HG03575 (cell line): ENCODE measurements around the gene RTF1.

ENCODE experiments used
- ATAC-seq: cut with Tn5 transposase; IDR thresholded peaks from one replicate; pipeline ENCODE4 v1.9.1; 2021; ENCODE audit not compliant: unreplicated experiment, insufficient number of reproducible peaks, low FRiP score; ENCODE audit errors: extremely low read depth

RTF1 gene

DNA sequence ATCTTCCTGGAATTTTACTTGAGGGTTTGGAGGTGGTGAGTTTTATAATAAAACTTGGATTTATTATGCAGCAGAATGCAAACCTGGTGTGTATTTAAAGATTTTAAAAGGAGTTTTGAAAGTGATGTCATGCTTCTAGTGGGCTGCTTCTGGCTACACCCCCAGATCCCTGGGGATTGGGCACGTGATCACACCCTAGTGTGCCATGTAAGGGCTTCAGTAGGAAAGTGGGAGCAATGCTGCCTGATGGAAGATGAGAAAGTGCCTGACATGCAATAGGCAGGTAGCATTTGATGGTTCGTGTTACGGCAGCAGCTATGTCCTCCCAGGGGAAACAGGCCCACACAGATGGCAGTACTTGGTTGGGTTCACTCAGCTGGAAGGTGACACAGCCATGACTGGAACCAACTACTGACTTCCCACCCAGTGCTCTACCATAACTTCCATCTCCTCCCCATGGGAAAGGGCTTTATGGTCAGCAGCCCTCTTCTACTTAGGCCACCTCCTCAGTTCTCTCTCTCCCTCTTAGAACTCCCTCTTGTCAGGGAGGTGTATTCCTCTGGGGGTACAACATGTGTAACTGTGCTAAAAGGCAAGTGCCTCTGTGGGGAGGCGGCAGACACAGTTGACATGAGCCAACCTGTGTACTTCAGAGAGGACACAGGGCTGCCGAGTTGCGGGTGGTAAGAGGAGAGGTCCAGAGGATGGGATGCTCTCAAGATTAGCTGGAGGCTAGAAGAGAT, 82.4 kb downstream of the RTF1 start:
- no peak for ATAC-seq

DNA sequence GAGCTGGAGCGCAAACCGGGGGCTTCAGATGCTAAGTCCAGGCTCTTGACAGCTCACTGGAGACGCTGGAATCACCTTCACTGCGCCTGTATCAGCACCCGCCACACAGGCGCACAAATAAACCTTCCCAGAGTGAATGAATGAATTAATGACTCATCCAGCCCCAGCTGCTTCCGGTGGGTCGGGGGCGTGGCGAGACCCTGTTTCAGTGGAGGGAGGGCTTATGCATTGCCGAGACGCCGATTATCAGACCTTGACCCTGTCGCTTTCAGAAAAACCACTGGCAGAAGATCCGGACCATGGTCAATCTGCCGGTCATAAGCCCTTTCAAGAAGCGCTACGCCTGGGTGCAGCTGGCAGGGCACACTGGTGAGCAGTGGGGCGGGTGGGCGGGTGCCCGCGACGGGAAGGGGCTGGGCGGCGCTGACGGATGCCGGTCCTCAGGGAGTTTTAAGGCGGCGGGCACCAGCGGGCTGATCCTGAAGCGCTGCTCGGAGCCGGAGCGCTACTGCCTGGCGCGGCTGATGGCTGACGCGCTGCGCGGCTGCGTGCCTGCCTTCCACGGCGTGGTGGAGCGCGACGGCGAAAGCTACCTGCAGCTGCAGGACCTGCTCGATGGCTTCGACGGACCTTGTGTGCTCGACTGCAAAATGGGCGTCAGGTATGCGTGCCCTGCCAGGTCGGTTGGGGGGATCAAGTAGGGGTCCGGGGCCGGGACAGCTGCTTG, 84.5 kb downstream of the RTF1 start:
- no peak for ATAC-seq

DNA sequence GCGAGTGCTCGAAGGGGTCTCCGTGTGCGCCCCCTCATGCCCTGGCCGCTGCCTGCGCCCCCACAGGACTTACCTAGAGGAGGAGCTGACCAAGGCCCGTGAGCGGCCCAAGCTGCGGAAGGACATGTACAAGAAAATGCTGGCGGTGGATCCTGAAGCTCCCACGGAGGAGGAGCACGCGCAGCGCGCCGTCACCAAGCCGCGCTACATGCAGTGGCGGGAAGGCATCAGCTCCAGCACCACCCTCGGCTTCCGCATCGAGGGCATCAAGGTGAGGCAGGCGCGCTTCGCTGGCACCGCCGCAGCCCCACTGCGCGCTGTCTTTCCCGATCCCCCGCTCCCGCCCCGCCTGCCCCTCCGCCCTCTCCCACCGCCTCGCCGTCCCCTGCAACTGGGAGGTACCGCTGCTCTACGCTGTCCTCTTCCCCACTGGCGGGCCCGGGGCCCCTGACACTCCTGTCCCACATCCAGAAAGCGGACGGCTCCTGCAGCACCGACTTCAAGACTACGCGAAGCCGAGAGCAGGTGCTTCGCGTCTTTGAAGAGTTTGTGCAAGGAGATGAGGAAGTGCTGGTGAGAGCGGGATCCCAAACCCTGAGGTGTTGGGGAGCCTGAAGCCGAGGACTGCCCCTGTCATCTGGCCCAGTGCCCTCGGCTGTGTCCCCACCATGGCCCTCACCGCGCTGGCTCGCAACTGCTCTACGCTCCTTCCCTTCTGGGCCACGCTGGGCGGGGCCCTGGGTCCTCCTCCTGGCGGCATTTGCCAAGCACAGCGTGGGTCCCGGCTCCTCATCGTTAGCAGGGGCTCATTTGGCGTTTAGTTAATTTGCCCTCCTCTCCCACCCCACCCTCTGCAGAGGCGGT, 85.3 kb downstream of the RTF1 start:
- ATAC-seq = no peak

DNA sequence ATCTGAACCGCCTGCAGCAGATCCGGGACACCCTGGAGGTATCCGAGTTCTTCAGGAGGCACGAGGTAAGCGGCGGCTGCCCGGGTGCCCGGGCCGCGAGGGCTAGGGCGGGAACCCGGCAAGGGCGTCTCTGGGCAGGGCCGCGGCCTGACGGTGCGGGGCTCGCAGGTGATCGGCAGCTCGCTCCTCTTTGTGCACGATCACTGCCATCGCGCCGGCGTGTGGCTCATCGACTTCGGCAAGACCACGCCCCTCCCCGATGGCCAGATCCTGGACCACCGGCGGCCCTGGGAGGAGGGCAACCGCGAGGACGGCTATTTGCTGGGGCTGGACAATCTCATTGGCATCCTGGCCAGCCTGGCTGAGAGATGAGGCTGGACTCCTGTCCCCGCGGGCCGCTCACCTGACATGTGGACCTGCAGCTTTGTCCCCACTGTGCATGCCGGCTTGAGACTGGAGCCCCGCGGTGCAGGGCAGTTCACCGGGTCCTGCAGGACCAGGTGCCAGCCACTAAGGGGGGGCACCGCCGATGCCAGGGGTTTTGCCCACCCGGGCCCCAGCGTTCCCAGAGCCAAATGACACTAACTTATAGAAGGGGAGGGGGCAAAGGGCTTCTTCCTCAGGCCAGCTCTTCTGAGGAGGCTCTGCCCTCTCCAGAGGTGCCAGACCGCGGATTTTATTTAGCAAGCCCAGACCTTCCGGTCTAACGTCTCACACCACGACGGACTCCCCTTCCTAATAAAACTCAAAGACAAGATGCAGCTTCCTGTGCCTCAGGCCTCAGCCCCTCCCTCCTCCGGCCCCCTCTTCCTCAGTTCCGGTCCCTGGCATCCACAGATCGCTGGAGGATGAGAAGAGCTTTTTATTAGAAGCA, 86.1 kb downstream of the RTF1 start:
- no peak for ATAC-seq

DNA sequence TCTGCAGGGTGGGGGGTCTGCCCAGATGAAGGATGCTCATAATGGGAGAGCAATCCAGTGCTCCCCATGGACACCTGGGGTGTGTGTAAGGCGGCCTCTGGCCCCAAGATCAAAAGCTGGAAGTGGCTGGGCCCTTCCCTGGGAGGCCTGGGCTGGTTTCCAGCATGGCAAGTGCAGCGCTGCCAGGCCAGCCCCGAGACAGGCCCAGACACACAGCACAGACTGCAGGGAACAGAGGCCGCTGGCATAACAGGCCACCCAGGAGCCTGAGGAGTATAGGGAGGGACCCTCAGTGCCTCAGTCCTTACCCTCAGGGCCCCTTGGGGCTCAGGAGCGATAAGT, 86.7 kb downstream of the RTF1 start:
- no peak for ATAC-seq

DNA sequence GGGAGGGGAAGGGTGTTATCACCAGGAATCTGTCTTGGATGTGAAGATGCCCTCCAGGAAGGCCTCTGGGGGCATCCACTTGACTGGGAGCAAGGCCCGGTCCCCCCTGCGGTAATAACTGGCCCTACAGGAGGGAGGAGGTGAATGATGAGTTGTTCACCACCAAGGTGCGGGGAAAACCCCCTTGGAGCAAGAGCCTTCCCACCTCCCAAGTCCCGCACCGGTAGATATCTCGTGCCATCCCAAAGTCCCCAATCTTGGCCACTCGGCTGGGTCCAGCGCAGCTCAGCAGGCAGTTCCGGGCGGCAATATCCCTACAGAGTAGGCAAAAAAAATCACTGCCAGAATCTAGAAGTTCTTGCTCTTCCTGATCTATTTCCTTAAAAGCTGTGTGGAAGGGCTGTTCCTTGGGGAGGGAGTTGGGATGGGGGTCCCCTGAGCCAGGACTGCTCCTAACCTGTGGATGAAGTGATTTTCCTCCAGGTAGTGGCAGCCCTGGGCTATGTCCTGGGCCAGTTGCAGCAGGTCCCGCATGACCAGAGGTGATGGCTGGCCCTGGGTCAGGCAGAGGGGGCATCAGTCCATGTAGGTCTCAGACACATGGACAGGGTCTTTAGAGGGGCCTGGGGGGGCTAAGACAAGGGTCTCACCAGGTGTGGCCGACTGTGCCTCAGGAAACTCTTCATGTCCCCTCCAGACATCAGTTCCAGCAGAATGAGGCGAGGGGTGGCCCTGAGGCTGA, 88.0 kb downstream of the RTF1 start:
- no peak for ATAC-seq

DNA sequence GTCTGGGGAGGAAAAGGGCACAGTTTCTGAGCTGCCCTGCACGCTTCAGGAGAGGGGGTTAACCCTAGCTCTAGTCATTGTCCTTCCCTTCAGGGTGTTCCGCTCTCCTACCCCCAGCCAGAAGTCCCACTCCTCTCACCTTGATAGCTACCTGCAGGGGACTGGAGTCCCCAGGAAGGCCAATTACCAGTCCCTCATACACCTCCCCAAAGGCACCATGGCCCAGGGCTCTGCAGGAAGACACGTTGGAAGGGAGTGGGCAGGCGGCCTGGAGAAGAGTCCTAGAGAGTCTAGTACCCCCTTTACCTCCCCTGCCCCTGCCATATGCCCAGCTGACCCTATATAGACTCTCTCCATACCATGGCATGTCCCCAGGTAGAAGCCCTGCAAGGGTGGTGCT, 88.9 kb downstream of the RTF1 start:
- ATAC-seq = no peak

DNA sequence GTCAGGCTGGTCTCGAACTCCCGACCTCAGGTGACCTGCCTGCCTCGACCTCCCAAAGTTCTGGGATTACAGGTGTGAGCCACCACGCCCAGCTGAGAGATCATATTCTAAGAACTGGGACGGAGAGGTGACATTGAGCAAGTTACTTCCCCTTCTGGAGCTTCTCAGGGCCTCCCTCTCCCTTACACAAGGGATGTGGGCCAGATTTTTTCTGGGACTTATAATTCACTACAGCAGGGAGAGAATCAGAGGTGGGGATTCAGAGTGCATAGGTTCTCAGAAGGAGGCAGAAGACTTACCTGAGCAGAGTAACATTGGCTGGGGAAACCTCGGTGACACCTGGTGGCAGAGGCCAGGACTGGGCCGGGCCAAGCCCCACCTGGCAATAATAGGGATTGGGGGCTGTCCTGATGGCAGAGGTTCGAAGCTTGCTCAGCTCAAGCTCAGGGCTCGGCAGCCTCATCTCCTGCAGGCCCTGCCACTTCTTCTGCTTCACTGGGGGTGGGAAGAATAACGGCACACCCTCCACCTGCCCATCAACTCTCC, 90.0 kb downstream of the RTF1 start:
- no peak for ATAC-seq

DNA sequence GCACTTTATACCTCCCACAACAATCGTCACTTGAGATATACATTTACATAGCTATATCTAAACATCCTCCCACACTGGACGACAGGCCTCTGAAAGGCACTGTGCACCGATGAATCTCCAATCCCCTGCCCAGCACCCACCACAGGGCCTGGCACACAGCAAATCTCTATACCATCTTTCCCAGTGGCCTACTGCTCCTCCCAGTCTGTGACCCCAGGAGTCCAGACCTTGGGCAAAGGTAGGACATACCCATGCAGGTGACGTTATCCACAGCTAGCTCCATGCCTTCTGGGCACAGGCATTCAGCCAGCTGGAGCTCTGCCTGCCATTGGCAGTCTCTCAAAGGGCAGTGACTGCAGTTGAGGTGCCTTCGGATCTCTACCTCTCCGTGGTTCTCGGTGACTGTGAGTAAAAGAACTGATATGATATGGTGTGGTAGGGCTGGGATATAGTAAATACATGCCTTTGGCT, 91.0 kb downstream of the RTF1 start:
- ATAC-seq = no peak

DNA sequence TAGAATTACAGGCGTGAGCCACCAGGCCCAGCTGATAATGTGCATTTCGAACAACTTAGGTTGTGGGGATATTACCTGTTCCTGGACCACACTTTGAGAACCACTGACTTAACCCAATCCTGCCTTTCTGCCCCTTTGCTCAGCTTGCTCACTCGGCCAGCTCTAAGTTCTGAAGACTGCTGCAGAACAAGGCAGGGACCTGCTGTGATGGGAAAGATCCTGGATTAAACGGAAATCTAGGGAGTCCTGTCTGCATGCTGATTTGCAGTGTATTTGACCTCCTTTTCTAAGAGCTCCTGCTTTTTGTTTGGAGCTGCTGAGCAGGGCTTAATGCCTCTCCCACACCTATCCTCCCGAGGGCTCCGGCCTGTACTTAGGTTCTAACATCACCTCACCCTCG, 93.8 kb downstream of the RTF1 start:
- no peak for ATAC-seq

DNA sequence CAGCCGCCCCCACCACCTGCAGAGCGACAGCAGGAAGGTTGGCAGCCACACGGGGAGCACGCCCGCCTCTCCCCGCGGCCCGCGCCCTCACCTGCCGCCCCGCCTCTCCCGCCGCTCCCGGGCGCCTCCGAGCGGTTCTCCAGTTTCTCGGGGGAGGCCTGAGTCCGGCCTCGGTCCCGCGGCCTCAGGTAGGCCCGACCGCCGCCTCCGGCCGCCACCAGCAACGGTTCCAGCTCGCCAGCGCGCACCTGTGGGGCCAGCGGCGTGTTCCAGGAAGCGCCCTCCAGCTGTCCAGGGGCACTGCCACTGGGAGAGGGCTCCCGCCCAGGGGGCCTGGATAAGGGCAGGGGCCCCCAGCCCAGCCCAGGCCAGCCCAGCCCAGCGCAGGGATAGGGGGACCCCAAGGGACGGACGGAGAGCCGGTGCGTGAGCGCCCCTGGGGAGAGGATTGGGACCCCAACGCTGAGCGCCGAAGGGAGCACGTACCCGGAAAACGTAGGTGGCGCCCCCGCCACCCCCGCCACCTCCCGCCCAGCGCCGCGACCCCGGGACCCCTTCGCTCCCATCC, 94.5 kb downstream of the RTF1 start:
- no peak for ATAC-seq

DNA sequence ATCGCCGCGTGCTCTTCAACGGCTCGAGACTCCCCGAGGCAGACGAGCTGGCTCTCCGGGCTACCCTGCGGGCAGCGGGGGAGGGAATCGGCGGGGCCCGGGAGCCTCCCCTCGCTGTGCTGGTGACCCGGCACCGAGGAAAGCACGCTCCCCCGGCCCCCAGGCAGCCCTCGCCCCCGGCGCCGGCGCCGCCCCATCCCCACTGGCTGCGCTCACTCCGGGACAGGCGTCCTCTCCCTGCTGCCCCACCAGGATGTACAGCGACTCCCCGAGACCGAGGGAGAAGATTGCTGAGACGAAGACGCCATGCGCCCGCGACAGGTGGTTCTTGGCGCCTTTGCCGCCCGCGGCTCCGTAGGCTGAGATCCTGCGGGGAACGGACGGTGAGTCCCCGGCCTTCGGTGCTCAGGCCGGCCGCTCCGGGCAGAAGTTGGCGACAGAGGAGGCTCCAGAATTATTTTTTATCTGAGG, 95.0 kb downstream of the RTF1 start:
- ATAC-seq = no peak

DNA sequence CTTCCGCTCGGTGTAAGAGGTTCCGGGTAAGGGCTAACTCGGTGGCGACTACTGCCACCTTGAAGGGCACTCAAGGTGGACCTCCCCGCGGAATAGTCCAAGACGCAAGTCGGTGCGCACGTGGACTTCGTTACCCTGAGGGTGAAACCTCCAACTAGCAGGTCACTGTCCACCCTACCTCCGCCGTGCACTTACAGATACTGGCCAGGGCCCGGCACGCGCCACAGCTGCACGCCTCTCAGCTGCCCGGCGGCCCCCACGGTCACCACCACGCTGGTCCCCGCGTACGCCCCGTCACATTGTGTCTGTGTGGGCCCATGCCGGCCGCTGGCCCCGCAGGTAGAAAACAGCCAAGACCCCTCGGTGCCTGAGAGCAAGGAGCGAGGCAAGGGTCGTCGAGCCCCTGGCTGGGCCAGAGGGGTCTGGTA, 95.6 kb downstream of the RTF1 start:
- no peak for ATAC-seq

DNA sequence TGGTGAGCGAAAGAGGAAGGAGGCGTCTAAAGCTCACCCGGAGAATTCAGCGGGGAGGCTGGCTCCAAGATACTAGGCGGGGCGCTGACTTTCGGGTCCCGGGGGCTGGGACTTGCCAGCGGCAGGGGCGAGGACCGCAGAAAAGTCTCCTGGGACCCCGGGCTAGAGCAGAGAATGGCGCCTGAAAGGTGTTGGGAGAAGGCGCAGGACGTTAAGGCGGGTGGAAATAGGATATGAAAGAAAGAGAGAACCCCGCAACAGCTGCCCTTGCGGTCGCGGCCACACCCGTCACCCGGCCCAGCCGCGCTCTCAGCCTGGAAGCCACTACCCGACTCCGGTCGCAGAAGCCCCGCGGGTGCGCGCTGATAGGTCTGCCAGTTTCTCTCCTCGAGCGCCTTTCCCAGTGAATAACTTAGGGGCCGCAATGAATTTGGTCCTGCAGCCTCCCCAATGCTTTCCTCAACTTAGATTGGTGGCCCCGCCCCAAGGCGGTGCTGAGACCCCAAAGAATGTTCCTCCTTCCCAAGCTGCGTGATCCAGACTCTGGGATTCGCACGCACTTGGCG, 96.1 kb downstream of the RTF1 start:
- ATAC-seq = no peak

DNA sequence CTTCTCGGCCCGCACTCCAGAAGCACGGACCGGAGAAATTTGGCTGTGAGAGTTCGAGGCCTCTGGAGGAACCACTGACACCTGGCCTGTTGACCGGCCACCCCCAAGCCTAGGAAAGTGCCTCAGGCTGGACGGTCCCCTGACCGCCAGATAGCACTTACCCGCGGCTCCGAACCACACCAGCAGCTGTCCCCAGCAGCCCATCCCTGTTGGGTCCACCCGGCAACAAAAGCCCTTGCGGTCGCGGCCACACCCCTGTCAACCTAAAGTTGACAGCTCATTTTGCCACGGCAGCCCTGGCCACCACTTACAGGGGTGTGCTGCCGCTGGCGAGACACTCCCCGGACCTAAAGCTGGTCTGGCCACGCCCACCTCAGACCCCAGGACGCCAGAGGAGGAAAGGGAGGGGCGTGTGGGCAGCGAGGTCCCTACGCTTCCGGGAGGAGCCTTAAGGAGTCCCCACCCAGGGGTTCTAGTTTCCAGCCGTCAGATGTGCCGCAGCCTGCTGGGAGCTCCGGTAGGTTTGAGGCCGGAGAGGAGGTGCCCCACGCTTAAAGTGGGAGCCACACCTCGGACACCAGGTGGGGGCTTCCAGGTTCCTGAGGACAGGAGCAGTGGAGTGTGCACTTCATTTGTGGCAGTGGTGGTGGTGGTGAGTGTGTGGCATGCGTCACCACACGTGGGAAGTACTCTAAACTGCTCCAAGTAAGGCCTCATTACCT, 96.8 kb downstream of the RTF1 start, which contains the start of gene LTK:
TSS of gene LTK (minus strand) at position 322 of the 722 bp plus-strand sequence. CDS start at position 204, 118 bp downstream.
- no peak for ATAC-seq

DNA sequence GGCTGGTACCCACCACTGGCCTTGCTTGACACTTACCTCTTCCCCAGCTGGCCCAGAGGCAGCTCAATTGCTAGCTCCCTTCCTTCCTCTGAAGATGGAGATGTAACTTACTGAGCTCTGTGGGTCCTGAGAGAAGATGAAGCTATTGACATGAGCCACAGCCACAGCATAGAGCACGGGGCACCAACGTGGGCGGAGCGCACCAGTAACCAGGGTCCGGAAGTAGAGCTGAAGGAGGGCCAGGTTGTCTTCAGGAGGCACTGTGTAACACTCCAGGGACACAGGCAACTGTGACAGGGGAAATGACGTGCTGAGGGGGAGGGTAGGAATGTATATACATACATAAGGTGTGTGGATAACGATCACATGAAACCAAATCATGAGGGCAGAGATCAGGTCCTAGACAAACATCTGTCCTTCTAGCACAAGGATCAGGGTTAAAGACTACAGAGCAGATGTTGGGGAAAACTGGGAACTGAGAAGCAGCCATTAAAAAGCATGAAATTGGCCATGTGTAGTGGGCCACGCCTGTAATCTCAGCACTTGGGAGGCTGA, 101.1 kb downstream of the RTF1 start:
- no peak for ATAC-seq
